NK-92 (cell line): ENCODE results near the gene PRR12.

ENCODE experiments used
- DNase-seq: peaks from one replicate; lab custom pipeline; 2025; ENCODE audit not compliant: unreplicated experiment; lab: John Stamatoyannopoulos, UW

PRR12 gene

GRCh38 chr19:49643466-49643865 is 52.5 kb downstream of the PRR12 start:
- no peak for DNase-seq

- no peak for DNase-seq
Observed at GRCh38 chr19:49645592-49645991, 54.6 kb downstream of the PRR12 start.

GRCh38 chr19:49645995-49646394 is 55.0 kb downstream of the PRR12 start:
- no peak for DNase-seq

GRCh38 chr19:49646586-49646985 is 55.6 kb downstream of the PRR12 start:
- DNase-seq: no peak

GRCh38 chr19:49651029-49651819 is 60.2 kb downstream of the PRR12 start:
- no peak for DNase-seq

GRCh38 chr19:49651820-49652550 is 61.0 kb downstream of the PRR12 start:
- DNase-seq: no peak

- DNase-seq: no peak
Observed at GRCh38 chr19:49652551-49653465, 61.8 kb downstream of the PRR12 start.

GRCh38 chr19:49653466-49653806 is 62.5 kb downstream of the PRR12 start:
- no peak for DNase-seq

GRCh38 chr19:49654581-49654980 is 63.6 kb downstream of the PRR12 start:
- DNase-seq: no peak

- no peak for DNase-seq
Observed at GRCh38 chr19:49655570-49656455, 64.8 kb downstream of the PRR12 start.

GRCh38 chr19:49656456-49657109 is 65.6 kb downstream of the PRR12 start:
- DNase-seq: no peak

- DNase-seq: no peak
Observed at GRCh38 chr19:49657493-49658138, 66.6 kb downstream of the PRR12 start.

GRCh38 chr19:49658139-49658517 is 67.1 kb downstream of the PRR12 start:
- no peak for DNase-seq

- DNase-seq: no peak
Observed at GRCh38 chr19:49658566-49659442, 67.8 kb downstream of the PRR12 start.

GRCh38 chr19:49660338-49660961 is 69.5 kb downstream of the PRR12 start:
- no peak for DNase-seq

GRCh38 chr19:49662011-49662410 is 71.0 kb downstream of the PRR12 start:
- no peak for DNase-seq

GRCh38 chr19:49663224-49663623 is 72.2 kb downstream of the PRR12 start:
- DNase-seq: no peak
